Neural cell (in vitro differentiated cells): Measurements from ENCODE around the gene TIAM1. TPM values are rescaled to one million over a fixed set of nuclear protein-coding genes. Genes with fewer than 3 reads are reported as not detected.

Source experiments
- H2AFZ ChIP-seq: fragments of 200-600, 300-800 bp; sonication (generic), shearing (Covaris generic); 2 replicates; pipeline ENCODE4 v1.6.0; 2014; ENCODE audit warnings: low read depth, mild to moderate bottlenecking, antibody characterized with exemption, low read length, moderate library complexity
- H3F3A ChIP-seq: fragments of 200-600 bp; shearing (Covaris generic); 2 replicates; pipeline ENCODE4 v1.6.1; 2016; ENCODE audit warnings: mild to moderate bottlenecking, moderate library complexity, mixed read lengths, antibody characterized with exemption, low read length; ENCODE audit not compliant: insufficient read depth, poor library complexity, severe bottlenecking
- H3K27ac ChIP-seq: fragments of 200-600, 300-800 bp; sonication (generic), shearing (Covaris generic); 2 replicates; pipeline ENCODE4 v1.5.1; 2014; ENCODE audit warnings: mild to moderate bottlenecking, low read length, moderate library complexity
- H3K27me3 ChIP-seq: fragments of 300-800, 200-600 bp; sonication (generic), shearing (Covaris generic); 2 replicates; pipeline ENCODE4 v1.6.0; 2014; ENCODE audit warnings: mild to moderate bottlenecking, low read depth, low read length, moderate library complexity; ENCODE audit not compliant: insufficient read depth
- H3K36me3 ChIP-seq: fragments of 300-800, 200-600 bp; sonication (generic), shearing (Covaris generic); 2 replicates; pipeline ENCODE4 v1.5.1; 2014; ENCODE audit warnings: mild to moderate bottlenecking, antibody characterized with exemption, low read length, moderate library complexity; ENCODE audit not compliant: insufficient read depth
- H3K4me2 ChIP-seq: fragments of 300-800, 200-600 bp; sonication (generic), shearing (Covaris generic); 2 replicates; pipeline ENCODE4 v1.6.0; 2014; ENCODE audit warnings: mild to moderate bottlenecking, low read length
- H3K4me3 ChIP-seq: fragments of 300-800, 200-600 bp; sonication (generic), shearing (Covaris generic); 2 replicates; pipeline ENCODE4 v1.5.1; 2014; ENCODE audit warnings: mild to moderate bottlenecking, low read length, moderate library complexity
- H3K79me2 ChIP-seq: fragments of 200-600 bp; shearing (Covaris generic); replicated peaks from 2 replicates; pipeline ENCODE4 v1.6.0; 2014; ENCODE audit warnings: mild to moderate bottlenecking, low read length, moderate library complexity; ENCODE audit not compliant: insufficient read depth
- H3K9ac ChIP-seq: fragments of 300-800, 200-600 bp; sonication (generic), shearing (Covaris generic); 2 replicates; pipeline ENCODE4 v1.6.1; 2016; ENCODE audit warnings: mild to moderate bottlenecking, low read length, mixed read lengths
- H3K9me2 ChIP-seq: fragments of 200-600 bp; shearing (Covaris generic); 2 replicates; pipeline ENCODE4 v1.6.1; 2016; ENCODE audit warnings: mild to moderate bottlenecking, low read length, mixed read lengths; ENCODE audit not compliant: insufficient read depth
- H3K9me3 ChIP-seq: fragments of 200-600, 300-800 bp; sonication (generic), shearing (Covaris generic); 2 replicates; pipeline ENCODE4 v1.6.1; 2016; ENCODE audit warnings: mild to moderate bottlenecking, mixed run types, low read length, moderate library complexity, mixed read lengths
- H4K20me1 ChIP-seq: fragments of 200-600 bp; shearing (Covaris generic); 2 replicates; pipeline ENCODE4 v1.6.1; 2016; ENCODE audit warnings: mild to moderate bottlenecking, mixed run types; ENCODE audit not compliant: insufficient read depth
- CTCF ChIP-seq: fragments of 450-650 bp; IDR thresholded peaks from 2 replicates; pipeline ENCODE4 v1.5.1; 2014; ENCODE audit warnings: antibody characterized with exemption, mild to moderate bottlenecking, moderate library complexity; ENCODE audit not compliant: poor library complexity, severe bottlenecking
- EP300 ChIP-seq: fragments of 450-650 bp; conservative IDR thresholded peaks from 2 replicates; pipeline ENCODE4 v1.6.1; 2014; ENCODE audit warnings: antibody characterized with exemption, mild to moderate bottlenecking, moderate library complexity; ENCODE audit not compliant: poor library complexity, severe bottlenecking
- EZH2 ChIP-seq: fragments of 200-600, 300-800 bp; shearing (Covaris generic), sonication (generic); IDR thresholded peaks from 2 replicates; pipeline ENCODE4 v1.6.1; 2014; ENCODE audit warnings: antibody characterized with exemption, low read length, borderline replicate concordance, mild to moderate bottlenecking; ENCODE audit not compliant: insufficient read depth, poor library complexity, severe bottlenecking
- MXI1 ChIP-seq: fragments of 450-650 bp; conservative IDR thresholded peaks from 2 replicates; pipeline ENCODE4 v1.6.1; 2014; ENCODE audit warnings: antibody characterized with exemption, mild to moderate bottlenecking; ENCODE audit not compliant: poor library complexity, severe bottlenecking
- POLR2AphosphoS5 ChIP-seq: IDR thresholded peaks from 2 replicates; pipeline ENCODE4 v1.6.1; 2012
- RAD21 ChIP-seq: fragments of 450-650 bp; conservative IDR thresholded peaks from 2 replicates; pipeline ENCODE4 v1.6.1; 2014; ENCODE audit warnings: antibody characterized with exemption, mild to moderate bottlenecking, moderate library complexity
- REST ChIP-seq: IDR thresholded peaks from 2 replicates; pipeline ENCODE4 v1.6.1; 2012; ENCODE audit warnings: borderline replicate concordance
- SMC3 ChIP-seq: fragments of 450-650 bp; conservative IDR thresholded peaks from 2 replicates; pipeline ENCODE4 v1.6.1; 2014; ENCODE audit warnings: antibody characterized with exemption, mild to moderate bottlenecking, moderate library complexity; ENCODE audit not compliant: poor library complexity
- TAF1 ChIP-seq: IDR thresholded peaks from 2 replicates; pipeline ENCODE4 v1.6.1; 2012; ENCODE audit warnings: low read depth
- polyA plus RNA-seq: library from polyadenylated mRNA; depleted of rRNA; stranded (reverse); fragments of >200 nt; gene quantifications from 2 replicates; pipeline ENCODE4 v1.2.3, GENCODE V29; 2014

Gene TIAM1
- polyA plus RNA-seq, 1 donor from 2014 or later: 13.2 TPM

GRCh38 chr21:31254131-31254530 is 89.9 kb downstream of the TIAM1 start:
- Histone ChIP-seq H3K9me2 (no peaks in the 10 kb centered on the region), H3K27ac (no peak overlapping the region), H3K9ac (no peak overlapping the region), H3K79me2 (no peaks in the 10 kb centered on the region), H3F3A (no peaks in the 10 kb centered on the region), H3K27me3 (no peaks in the 10 kb centered on the region), H4K20me1 (no peaks in the 10 kb centered on the region), H3K4me2 (no peak overlapping the region), H3K9me3 (no peaks in the 10 kb centered on the region), H3K36me3 (no peaks in the 10 kb centered on the region), H3K4me3 (no peak overlapping the region), H2AFZ (no peak overlapping the region)
- TF ChIP-seq EZH2 (no peak), TAF1 (no peak), CTCF (no peak), SMC3 (no peak), EP300 (no peak), MXI1 (no peak), REST (no peak), RAD21 (no peak), POLR2AphosphoS5 (no peak)

- Histone ChIP-seq H4K20me1 (no peaks in the 10 kb centered on the region), H2AFZ (no peak overlapping the region), H3F3A (no peaks in the 10 kb centered on the region), H3K4me2 (no peak overlapping the region), H3K36me3 (no peaks in the 10 kb centered on the region), H3K4me3 (no peak overlapping the region), H3K9me2 (no peaks in the 10 kb centered on the region), H3K27ac (no peak overlapping the region), H3K27me3 (no peaks in the 10 kb centered on the region), H3K9me3 (no peaks in the 10 kb centered on the region), H3K9ac (no peak overlapping the region), H3K79me2 (no peaks in the 10 kb centered on the region)
- TF ChIP-seq RAD21 (no peak), CTCF (no peak), EP300 (no peak), SMC3 (no peak), POLR2AphosphoS5 (no peak), EZH2 (no peak), TAF1 (no peak), MXI1 (no peak), REST (no peak)
These were observed 90.4 kb downstream of the TIAM1 start for GRCh38 chr21:31253684-31254083.
